ENCODE results near the gene CFAP77. TPM values are rescaled to one million over a fixed set of nuclear protein-coding genes. Genes with fewer than 3 reads are reported as not detected.

The CFAP77 gene
- total RNA-seq, 1 donor from 2014 or later, result not detected

DNA sequence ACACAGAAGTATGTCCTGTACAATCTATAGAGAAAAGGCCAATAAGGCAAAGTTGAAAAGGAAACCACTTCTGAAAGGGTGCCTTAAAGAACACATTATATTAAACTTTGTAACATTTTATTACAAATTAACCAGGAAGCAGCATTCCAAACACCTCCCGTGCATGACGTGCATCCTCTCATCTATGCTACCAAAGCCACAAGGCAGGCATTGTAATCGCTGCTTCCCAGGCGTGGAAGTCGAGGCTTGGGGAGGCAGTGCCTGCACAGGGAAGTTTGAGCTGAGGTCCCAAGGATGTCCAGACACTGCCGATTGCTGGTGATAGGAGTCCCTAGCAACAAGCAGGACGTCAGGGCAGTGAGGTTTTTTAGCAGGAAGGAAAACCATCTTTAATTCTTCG is 128.1 kb downstream of the CFAP77 start:
- intact Hi-C loops (cut with DNase I), result no loop called here
- Histone ChIP-seq H3K36me3 (no peaks in the 10 kb centered on the region), H3K9me3 (no peaks in the 10 kb centered on the region), H3K4me1 (no peaks in the 10 kb centered on the region), H3K27ac (no peak overlapping the region), H3K4me3 (no peak overlapping the region), H3K27me3 (no peaks in the 10 kb centered on the region)
- no peak for DNase-seq (ENCODE audit: extremely low spot score in 2 of 2)
- TF ChIP-seq, protein P1, sequence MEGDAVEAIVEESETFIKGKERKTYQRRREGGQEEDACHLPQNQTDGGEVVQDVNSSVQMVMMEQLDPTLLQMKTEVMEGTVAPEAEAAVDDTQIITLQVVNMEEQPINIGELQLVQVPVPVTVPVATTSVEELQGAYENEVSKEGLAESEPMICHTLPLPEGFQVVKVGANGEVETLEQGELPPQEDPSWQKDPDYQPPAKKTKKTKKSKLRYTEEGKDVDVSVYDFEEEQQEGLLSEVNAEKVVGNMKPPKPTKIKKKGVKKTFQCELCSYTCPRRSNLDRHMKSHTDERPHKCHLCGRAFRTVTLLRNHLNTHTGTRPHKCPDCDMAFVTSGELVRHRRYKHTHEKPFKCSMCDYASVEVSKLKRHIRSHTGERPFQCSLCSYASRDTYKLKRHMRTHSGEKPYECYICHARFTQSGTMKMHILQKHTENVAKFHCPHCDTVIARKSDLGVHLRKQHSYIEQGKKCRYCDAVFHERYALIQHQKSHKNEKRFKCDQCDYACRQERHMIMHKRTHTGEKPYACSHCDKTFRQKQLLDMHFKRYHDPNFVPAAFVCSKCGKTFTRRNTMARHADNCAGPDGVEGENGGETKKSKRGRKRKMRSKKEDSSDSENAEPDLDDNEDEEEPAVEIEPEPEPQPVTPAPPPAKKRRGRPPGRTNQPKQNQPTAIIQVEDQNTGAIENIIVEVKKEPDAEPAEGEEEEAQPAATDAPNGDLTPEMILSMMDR (IDR thresholded peaks at IDR 0.05), result no peak
- TF ChIP-seq POLR2A (IDR thresholded peaks at IDR 0.05), result no peak
- TF ChIP-seq POLR2AphosphoS5 (IDR thresholded peaks at IDR 0.05; ENCODE audit: insufficient read depth in 1 of 2, low read depth in 1 of 2), result no peak

DNA sequence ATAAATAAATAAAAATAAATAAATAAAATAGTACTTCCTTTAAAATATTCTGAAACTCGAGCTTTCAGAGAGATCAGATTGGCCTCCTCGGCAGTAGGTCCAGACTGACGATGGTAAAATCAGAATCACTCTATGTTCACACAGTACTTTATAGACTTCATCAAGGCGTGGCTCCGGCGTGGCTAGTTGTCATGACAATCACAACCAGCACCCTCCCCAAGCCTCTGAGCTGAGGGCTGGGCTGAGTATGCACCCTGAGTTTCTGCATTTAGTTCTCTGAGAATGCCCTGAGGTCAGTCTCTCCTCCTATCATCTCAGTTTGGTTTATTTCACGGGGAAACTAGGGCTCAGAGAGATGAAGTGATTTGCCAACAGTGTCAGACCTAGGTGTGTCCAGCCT is 129.1 kb downstream of the CFAP77 start:
- Histone ChIP-seq H3K9me3 (no peaks in the 10 kb centered on the region), H3K36me3 (no peaks in the 10 kb centered on the region), H3K4me1 (no peaks in the 10 kb centered on the region), H3K4me3 (no peak overlapping the region), H3K27ac (no peak overlapping the region), H3K27me3 (no peaks in the 10 kb centered on the region)
- intact Hi-C loops (cut with DNase I), result no loop called here
- TF ChIP-seq POLR2A (IDR thresholded peaks at IDR 0.05) (no peak), POLR2AphosphoS5 (IDR thresholded peaks at IDR 0.05; ENCODE audit: insufficient read depth in 1 of 2, low read depth in 1 of 2) (no peak)
- TF ChIP-seq, protein P1 (IDR thresholded peaks at IDR 0.05), result no peak
- DNase-seq (ENCODE audit: extremely low spot score in 2 of 2), result no peak

GRCh38 chr9:132541051-132541450 is 131.0 kb downstream of the CFAP77 start:
- Histone ChIP-seq H3K36me3 (no peaks in the 10 kb centered on the region), H3K9me3 (no peaks in the 10 kb centered on the region), H3K27ac (no peak overlapping the region), H3K4me3 (no peak overlapping the region), H3K4me1 (peaks cover under 1% of the 10 kb centered on the region), H3K27me3 (no peaks in the 10 kb centered on the region)
- intact Hi-C loops (cut with DNase I), result no loop called here
- no peak for TF ChIP-seq POLR2A (IDR thresholded peaks at IDR 0.05)
- no peak for TF ChIP-seq POLR2AphosphoS5 (IDR thresholded peaks at IDR 0.05; ENCODE audit: insufficient read depth in 1 of 2, low read depth in 1 of 2)
- TF ChIP-seq, protein P1 (IDR thresholded peaks at IDR 0.05), result no peak
- DNase-seq (ENCODE audit: extremely low spot score in 2 of 2), result no peak

GRCh38 chr9:132541870-132542830 is 132.1 kb downstream of the CFAP77 start:
- no peak for DNase-seq (ENCODE audit: extremely low spot score in 2 of 2)
- H3K4me1 ChIP-seq, result peaks cover 7% of the 10 kb centered on the region
- no peak for TF ChIP-seq POLR2A (IDR thresholded peaks at IDR 0.05)
- H3K27ac ChIP-seq, result no peak overlapping the region
- H3K4me3 ChIP-seq, result no peak overlapping the region
- H3K36me3 ChIP-seq, result no peaks in the 10 kb centered on the region
- no peaks in the 10 kb centered on the region for H3K27me3 ChIP-seq
- intact Hi-C loops (cut with DNase I), result no loop called here
- H3K9me3 ChIP-seq, result no peaks in the 10 kb centered on the region

- Histone ChIP-seq H3K4me1 (peaks cover 7% of the 10 kb centered on the region), H3K4me3 (no peak overlapping the region), H3K36me3 (no peaks in the 10 kb centered on the region), H3K9me3 (no peaks in the 10 kb centered on the region), H3K27me3 (no peaks in the 10 kb centered on the region), H3K27ac (no peak overlapping the region)
- intact Hi-C loops (cut with DNase I), result no loop called here
- TF ChIP-seq POLR2AphosphoS5 (IDR thresholded peaks at IDR 0.05; ENCODE audit: insufficient read depth in 1 of 2, low read depth in 1 of 2) (no peak), POLR2A (IDR thresholded peaks at IDR 0.05) (no peak)
- TF ChIP-seq, protein P1 (IDR thresholded peaks at IDR 0.05), result no peak
- DNase-seq (ENCODE audit: extremely low spot score in 2 of 2), result no peak
These were observed 133.2 kb downstream of the CFAP77 start for GRCh38 chr9:132543251-132543650.
